Dermis microvascular lymphatic vessel endothelial cell (primary cell): ENCODE measurements around the gene HMCES. TPM values are rescaled to one million over a fixed set of nuclear protein-coding genes. Genes with fewer than 3 reads are reported as not detected.
A peak's percentile ranks its signal among the peaks of the same experiment; 100 is the strongest.

Experiments
- DNase-seq, 2 donors: peaks; one replicate each; pipeline versions ENCODE4 v3.0.0 to v3.0.0-alpha.2; 2010; ENCODE audit warnings: low read depth in 2 of 2
- total RNA-seq: library from RNA; depleted of rRNA; stranded (reverse); fragments of >200 nt; gene quantifications from 2 replicates; pipeline ENCODE4 v1.2.1, GENCODE V29; 2014

HMCES gene
- total RNA-seq, 1 donor from 2014 or later, result 20.8 TPM

DNA sequence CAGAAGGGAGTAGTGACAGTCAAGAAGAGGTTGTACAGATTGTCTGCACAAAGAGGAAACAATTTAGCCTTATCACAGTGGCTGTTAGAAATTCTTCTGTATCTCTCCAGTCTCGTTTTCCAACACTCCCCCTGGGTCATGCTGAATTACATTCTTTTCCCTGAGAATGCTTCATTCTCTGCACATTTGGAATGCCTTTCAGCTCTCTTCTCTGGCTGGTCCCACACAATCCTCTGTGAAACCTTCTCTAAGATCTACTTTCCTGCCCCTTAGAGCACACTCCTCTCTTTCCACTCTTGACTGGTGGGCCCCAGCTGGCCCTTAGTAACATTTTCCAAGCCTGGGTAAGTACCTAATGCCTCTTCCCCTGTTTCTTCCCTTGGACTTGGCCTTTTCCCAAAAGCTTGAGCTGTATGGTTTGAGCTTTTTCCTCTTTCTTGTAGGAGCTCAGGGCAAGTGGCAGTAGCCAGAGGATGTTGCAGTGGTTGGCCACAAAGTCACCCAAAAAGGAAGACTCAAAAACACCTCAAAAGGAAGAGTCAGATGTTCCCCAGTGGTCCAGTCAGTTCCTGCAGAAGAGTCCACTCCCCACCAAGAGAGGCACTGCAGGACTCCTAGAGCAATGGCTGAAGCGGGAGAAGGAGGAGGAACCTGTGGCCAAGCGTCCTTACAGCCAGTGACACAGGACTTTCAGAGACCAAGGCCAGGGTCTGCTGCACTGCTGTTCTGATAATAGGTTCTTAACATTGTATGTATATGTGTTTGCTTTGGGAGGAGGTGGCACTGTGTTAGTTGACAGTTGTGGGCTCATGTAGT lies 25.7 kb downstream of the HMCES start:
- no peak for DNase-seq

DNA sequence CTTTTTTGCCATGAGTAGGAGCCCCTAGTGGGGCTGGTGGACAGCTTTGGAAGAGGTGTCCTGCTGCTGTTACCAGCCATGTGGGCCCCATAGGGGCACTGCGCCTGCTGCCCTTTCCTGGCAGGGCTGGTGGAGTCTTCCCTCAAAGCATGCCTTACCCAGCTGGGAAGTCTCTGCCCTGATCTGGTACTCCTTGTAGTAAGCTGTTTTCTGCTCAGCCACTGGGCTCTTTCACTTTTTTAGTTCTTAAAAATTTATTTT lies 26.2 kb downstream of the HMCES start:
- no peak for DNase-seq

- DNase-seq, result peak in 1 of 2 donors; percentile 74
Measured at GRCh38 chr3:129305592-129306091, 27.0 kb downstream of the HMCES start.

- DNase-seq, result no peak
Measured at GRCh38 chr3:129308636-129309035, 30.0 kb downstream of the HMCES start.

DNA sequence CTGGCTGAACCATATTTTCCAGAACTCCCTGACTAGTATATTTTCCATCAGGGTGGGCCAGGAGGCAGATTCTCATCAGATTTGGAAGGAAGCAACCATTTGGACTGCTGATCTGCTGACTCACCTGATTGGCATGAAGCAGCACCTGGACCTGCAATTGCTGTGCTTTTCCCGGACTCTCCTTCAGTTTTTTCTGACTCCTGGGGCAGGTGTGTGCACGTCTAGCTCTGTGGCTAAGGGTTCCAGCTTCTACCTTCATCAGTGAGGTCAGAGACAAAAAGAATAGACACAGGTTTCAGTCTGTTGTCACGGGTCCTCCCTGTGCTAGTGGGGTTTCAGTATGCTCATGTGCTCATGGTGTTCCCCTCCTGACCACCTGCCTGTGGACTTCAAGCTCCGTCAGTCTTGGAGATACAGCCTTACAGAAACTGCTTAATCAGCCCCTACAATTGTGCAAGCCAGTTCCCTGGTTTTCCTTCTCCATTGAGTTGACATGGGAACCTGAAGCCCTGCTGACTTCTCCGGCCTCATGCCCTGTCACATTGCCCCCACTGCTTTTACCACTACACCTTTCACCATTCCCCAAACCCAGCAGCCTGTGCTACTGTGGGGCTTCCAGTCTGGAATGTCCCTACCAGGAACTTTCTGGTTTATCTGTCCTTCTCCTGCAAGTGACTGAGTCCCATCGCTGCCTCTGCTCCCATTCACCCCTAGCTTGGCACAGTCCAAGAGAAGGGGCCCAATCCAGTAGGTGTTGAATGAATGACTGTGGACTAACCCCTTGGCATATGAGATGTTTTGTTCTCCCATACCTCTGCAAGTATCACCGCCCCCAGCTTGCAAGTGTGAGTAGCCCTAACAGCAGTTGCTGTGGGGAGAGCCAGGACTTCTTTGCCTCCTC lies 31.7 kb downstream of the HMCES start:
- peak in 1 of 2 donors; percentile 69 for DNase-seq

GRCh38 chr3:129311054-129311902 lies 32.6 kb downstream of the HMCES start:
- DNase-seq, result no peak

DNA sequence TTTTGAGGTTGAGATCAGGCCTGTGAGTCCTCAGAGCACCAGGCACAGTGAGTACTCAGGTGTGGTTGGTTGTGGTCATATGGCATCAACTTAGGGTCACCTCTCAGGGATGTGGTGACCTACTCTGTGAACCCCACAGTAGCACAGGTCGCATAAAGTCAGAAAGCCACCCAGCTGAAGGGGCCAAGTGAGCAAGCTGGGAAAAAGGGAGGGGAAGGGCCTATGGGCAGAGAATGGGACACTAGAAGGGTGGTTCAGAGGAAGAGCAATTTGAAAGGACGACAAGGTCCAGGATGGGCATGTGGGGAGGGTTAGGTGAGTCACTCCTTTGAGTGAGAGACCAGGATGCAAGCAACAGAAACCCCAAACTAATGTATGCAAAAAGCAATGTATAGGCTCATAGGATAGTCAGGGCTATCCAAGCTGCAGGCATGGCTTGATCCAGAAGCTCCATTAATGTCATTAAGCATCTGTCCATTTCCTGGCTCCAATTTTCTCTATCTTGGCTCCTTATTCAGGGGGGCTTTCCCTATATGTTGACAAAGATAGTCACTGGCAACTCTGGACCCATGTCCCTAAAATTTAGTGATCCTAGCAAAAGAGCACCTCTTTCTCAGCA lies 33.5 kb downstream of the HMCES start:
- DNase-seq, result no peak

DNA sequence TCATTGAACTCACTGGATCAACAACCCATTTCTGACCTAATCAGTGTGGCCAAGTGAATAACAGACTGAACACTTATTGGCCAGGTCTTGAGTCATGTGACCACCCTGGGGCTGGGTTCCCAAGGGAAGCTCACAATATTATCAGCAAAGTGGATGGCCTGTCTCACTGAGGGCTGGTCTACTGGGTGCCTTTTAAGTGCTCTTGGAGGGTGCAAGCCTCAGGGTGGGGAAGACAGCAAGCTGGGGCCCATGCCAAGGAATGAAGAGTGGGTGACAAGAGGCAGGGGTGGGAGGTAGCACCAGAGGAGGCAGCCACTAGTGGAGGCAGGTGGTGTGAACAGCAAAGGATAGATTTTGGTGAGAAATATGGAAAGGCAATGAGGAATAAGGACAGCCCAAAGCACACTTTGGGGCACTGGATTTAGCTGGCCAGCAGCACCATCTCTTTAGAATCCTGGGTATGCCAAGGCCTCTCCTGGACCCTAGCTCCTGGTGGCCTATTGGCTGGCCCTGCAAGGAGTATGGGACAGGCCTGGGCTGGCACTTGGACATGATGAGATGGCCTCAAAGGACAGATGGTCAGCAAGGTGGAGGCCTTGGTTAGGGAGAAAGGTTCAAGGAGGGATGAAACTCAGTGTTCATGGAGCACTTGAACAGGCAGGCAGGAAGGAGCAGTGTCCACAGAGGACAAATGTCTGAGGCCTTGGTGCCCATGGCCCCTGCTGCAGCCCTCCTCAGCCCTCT lies 34.2 kb downstream of the HMCES start:
- DNase-seq, result no peak

DNA sequence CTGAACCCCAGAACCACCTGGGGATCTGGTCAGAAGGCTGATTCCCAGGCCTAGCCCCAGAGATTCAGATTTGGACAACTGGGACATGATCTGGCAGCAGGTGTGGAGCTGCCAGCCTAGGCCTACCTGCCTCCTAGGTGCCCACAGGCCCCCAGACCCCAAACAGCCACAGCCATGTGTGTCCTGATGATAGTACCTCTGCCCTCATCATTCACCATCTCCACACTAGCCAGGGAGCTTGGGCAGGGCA lies 34.7 kb downstream of the HMCES start:
- no peak for DNase-seq

- DNase-seq, result no peak
Measured at GRCh38 chr3:129313665-129314385, 35.2 kb downstream of the HMCES start.

DNA sequence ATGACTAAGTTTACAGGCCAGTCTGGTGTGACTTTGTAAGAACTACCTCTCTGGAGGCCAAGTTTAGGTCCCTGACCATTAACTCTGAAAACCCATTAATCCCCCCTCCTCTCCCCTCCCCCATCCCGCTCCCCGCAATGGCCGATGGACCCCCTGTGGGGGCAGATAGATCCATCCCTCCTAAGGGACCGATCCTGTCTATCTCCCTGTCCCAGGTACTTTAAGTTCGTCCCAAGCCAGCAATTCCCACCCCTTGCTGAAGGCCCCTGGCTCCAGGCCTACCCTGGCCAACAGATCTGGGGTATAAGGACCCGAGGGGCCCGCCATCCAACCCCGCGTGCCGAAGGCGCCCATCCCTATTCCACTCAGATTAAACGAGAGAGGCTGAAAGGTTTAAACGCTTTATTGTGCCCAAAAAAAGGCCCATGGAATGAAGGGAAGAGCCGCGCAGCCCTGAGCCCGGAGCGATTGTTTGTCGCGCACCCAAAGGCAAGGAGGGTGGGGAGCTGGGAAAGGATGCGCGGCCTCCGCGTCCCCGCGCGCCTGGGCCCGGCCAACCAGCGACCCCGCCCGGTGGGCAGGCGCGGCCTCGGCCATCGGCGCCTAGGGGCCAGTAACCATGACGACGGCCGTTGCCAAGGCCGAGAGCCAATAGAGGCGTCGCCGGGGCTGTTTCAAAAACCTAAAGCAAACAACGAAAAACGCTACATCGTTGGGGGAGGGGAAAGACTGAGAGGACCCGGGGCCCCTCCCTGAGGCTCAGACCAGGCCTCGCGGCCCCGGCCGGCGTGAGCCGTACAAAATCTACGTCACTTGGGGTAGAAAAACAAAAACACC lies 35.9 kb downstream of the HMCES start:
- DNase-seq, result peak; percentile 75 to 90

GRCh38 chr3:129315223-129315997 lies 36.7 kb downstream of the HMCES start:
- DNase-seq, result peak in 1 of 2 donors; percentile 26

DNA sequence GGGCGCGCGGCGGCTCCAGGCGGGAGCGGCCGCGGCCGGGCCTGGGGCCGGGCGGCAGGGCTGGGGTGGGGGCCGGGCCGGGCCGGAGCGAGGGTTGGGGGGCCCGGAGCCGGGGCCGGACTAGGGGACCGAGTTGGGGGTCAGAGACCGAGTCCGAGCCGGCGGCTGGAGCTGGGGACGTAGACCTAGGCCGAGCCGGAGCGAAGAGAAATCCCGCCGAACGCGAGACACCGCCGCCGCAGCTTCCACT lies 37.3 kb downstream of the HMCES start:
- DNase-seq, result no peak

DNA sequence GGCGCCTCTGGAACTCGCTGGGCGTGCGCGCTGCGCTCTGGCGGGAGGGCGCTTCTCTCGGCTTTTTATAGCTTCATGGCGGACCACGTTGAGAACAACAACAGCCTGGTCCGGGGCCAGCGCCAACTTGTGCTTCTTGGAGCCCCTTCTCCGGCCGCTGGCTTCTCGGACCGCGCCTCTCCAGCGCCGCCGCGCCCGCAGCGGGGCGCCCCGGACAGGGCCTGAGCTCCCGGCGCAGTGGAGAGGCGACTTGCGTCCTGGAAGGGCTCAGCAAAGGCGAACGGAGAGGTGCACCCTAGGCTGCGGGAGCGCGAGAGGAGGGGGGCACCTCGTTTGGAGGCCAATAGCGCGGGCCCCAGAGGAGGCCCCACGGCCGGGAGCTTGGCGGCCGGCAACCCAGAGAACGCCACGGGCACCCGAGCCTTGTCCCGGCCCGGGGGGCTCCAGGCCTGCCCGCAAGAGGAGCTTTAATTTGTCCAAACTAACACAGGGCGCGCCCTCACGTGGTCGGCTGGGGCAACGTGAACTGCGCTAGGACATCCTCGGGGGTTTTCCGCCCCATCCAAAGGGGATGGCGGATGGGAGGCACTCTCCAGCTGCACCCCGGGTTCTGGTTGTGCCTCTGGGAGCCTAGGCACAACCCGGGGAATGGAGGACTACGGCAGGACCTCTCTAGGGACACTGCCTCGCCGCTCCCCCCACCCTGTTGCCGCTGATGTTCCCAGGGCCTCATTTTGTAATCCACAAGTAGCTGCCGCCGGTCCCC lies 37.8 kb downstream of the HMCES start:
- DNase-seq, result peak; percentile 72 to 85

GRCh38 chr3:129317014-129317771 lies 38.5 kb downstream of the HMCES start:
- no peak for DNase-seq

DNA sequence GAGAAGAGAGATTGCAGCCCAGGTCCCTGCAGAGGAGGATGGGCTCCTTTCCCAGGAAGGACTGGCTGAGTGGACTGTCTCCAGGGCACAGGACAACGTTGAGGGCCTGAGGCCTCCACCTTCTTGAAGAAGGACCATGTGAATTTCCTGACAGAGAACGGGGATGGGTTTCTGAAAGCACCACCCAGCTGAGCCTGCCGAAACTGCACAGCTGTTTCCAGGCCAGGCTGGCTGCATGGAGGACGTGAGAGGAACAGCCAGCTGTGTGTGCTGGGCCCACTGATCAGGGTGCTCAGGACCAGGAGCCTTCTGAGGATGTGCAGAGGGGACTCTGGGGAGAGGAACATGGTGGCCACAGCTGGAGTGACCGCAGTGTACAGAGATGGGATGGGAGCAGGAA lies 39.2 kb downstream of the HMCES start:
- no peak for DNase-seq

DNA sequence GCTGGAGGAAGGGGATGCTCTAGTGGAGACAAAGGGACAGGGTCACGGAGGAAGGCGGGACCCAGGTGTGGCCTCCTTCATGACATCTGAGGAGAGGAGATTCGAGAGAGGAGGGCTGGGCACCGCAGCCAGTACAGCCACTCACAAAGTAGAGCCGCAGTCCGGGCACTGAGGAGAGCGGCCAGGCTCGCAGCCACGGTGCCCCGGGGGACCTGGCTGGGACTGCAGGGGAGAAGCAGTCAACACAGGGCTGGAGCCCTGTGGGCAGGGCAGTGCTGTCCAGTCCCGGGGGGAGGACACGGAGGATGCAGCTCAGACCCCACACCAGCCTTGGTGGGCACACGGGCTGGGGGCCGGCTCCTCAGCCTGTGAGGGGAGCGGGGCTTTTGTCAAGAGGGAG lies 40.3 kb downstream of the HMCES start:
- no peak for DNase-seq
